Gastroesophageal sphincter (tissue), 2 donors: ENCODE results near the gene RBM18.

Experiments
- EP300 ChIP-seq: sonication (generic); formaldehyde crosslinking; IDR thresholded peaks from one replicate; pipeline ENCODE4 v1.6.1; 2017; ENCODE audit warnings: antibody characterized with exemption, mild to moderate bottlenecking
- POLR2A ChIP-seq, 2 donors: fragments of 450-650 bp; IDR thresholded peaks; one replicate each; pipeline ENCODE4 v1.6.1; 2017; ENCODE audit warnings: antibody characterized with exemption in 2 of 2, mild to moderate bottlenecking in 2 of 2, moderate library complexity in 1 of 2

DNA sequence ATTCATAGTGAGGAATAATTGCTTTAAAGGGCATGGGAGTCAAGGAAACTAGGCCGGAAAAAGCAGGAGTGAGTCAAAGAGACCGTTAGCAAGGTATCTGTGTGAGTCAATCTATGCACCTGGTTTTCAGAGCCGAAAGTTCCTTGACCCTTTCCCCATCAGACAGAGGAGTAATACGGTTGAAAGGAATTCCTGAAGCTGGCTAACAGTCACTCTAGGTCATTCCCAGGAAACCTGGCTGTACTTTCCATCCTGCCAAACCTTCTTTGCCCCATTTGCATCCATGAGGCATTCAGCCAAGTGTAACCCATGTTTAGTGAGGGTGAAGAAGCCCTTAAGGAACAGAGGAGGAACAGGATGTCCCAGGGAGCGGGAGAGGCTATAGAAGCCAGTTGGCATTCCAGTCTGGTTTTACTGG lies 16.2 kb downstream of the RBM18 start:
- TF ChIP-seq EP300, result no peak
- TF ChIP-seq POLR2A (IDR thresholded peaks at IDR 0.05), result no peak
